Stomach smooth muscle (tissue), 2 donors: Measurements from ENCODE around the gene MXD3.
A peak's percentile ranks its signal among the peaks of the same experiment; 100 is the strongest.

Source experiments
- H3K27ac ChIP-seq: one replicate; pipeline ENCODE4 v1.7.0; 2013; ENCODE audit warnings: mild to moderate bottlenecking, low read length, inconsistent platforms
- H3K27me3 ChIP-seq, 2 donors: one replicate each; pipeline ENCODE4 v1.7.0; 2013; ENCODE audit warnings: low read length in 2 of 2; ENCODE audit not compliant: insufficient read depth in 2 of 2, control insufficient read depth in 1 of 2
- H3K36me3 ChIP-seq, 2 donors: one replicate each; pipeline ENCODE4 v1.7.0; 2013; ENCODE audit warnings: low read length in 2 of 2; ENCODE audit not compliant: control insufficient read depth in 2 of 2, insufficient read depth in 2 of 2
- H3K4me1 ChIP-seq: one replicate; pipeline ENCODE4 v1.7.0; 2013; ENCODE audit warnings: low read length; ENCODE audit not compliant: control insufficient read depth, insufficient read depth
- H3K4me3 ChIP-seq, 2 donors: one replicate each; pipeline ENCODE4 v1.7.0; 2013; ENCODE audit warnings: low read length in 2 of 2
- H3K9ac ChIP-seq, 2 donors: one replicate each; pipeline ENCODE4 v1.7.0; 2013; ENCODE audit warnings: low read length in 2 of 2, mild to moderate bottlenecking in 1 of 2
- H3K9me3 ChIP-seq, 2 donors: one replicate each; pipeline ENCODE4 v1.7.0; 2013; ENCODE audit warnings: low read length in 2 of 2; ENCODE audit not compliant: control insufficient read depth in 2 of 2
- donor health status: healthy.
- donor health status: Pancreatic carcinoma.

Gene MXD3

GRCh38 chr5:177302354-177303110 is 9.2 kb downstream of the MXD3 start:
- Histone ChIP-seq H3K27me3 (no peaks in the 10 kb centered on the region), H3K9me3 (no peaks in the 10 kb centered on the region), H3K4me1 (peaks cover 48% of the 10 kb centered on the region), H3K4me3 (peak overlapping the region; percentile 82 to 94), H3K36me3 (peaks cover 5 to 14% of the 10 kb centered on the region in 2 donors), H3K9ac (peak overlapping the region; percentile 51 to 71), H3K27ac (no peak overlapping the region)

GRCh38 chr5:177301503-177302165 is 10.1 kb downstream of the MXD3 start:
- Histone ChIP-seq H3K9me3 (no peaks in the 10 kb centered on the region), H3K27ac (no peak overlapping the region), H3K4me3 (peak overlapping the region in 1 of 2 donors; percentile 94), H3K36me3 (peaks cover under 1 to 15% of the 10 kb centered on the region in 2 donors), H3K27me3 (no peaks in the 10 kb centered on the region), H3K4me1 (peaks cover 49% of the 10 kb centered on the region), H3K9ac (no peak overlapping the region)

DNA sequence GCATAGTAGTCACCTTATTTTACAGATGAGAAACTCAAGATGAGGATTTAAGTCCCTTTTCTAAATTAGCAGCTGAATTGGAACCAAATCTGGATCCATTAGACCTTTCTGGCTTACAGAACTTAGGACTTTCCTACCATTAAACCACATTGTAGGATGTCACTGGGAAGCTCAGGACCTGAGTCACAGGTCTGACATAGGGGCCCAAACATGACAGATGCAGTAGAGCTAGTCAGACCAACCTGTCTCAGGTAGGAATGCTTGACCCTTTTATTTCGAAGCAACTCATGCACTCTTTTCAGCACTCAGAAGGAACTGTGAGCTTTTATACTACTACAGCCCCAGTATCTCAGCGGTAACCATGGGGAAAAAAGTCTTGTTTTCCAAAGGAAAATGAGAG is 10.7 kb downstream of the MXD3 start:
- peaks cover 51% of the 10 kb centered on the region for H3K4me1 ChIP-seq
- no peaks in the 10 kb centered on the region for H3K9me3 ChIP-seq
- peak overlapping the region in 1 of 2 donors; percentile 0 for H3K9ac ChIP-seq
- H3K4me3 ChIP-seq: no peak overlapping the region
- no peak overlapping the region for H3K27ac ChIP-seq
- H3K27me3 ChIP-seq: no peaks in the 10 kb centered on the region
- peaks cover under 1 to 11% of the 10 kb centered on the region in 2 donors for H3K36me3 ChIP-seq

DNA sequence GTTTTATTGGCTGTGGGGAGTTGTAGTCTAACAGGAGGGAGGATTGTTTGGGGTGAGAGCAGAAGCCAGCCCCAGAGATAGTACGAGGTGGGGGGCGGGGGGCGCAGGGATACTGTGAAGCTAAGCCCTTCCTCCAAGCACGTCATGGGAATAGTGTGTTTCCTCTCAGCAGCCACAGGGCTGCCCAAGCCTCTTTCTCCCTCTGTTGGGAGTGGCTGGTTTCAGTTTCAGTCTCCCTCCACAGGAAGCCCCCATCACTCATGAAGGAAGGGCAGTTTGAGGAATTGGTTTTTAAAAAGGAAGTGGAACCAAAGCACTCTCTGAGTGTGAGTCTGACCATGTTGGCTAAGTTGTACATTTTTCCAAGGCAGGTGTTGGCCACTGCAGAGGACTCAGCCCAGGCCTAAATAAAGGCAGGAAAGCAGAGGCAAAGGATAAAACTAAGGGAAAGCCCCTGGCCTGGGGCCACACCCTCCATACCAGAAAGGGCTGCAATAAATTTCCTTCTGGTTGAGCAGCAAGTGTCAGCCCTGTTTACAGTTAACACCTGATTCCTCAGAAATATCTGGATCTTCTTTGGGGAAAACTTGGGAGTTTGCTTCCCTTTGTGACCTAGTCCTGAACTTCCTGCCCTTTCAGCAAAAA is 11.3 kb downstream of the MXD3 start:
- no peaks in the 10 kb centered on the region for H3K27me3 ChIP-seq
- H3K36me3 ChIP-seq: peaks cover 5 to 12% of the 10 kb centered on the region in 2 donors
- H3K4me1 ChIP-seq: peaks cover 49% of the 10 kb centered on the region
- peak overlapping the region; percentile 0 to 55 for H3K9ac ChIP-seq
- no peaks in the 10 kb centered on the region for H3K9me3 ChIP-seq
- no peak overlapping the region for H3K4me3 ChIP-seq
- peak overlapping the region; percentile 53 for H3K27ac ChIP-seq

GRCh38 chr5:177299697-177300096 is 12.0 kb downstream of the MXD3 start:
- H3K36me3 ChIP-seq: peaks cover 12 to 17% of the 10 kb centered on the region in 2 donors
- no peaks in the 10 kb centered on the region for H3K27me3 ChIP-seq
- no peak overlapping the region for H3K4me3 ChIP-seq
- no peak overlapping the region for H3K27ac ChIP-seq
- peaks cover 43% of the 10 kb centered on the region for H3K4me1 ChIP-seq
- H3K9me3 ChIP-seq: no peaks in the 10 kb centered on the region
- H3K9ac ChIP-seq: no peak overlapping the region

DNA sequence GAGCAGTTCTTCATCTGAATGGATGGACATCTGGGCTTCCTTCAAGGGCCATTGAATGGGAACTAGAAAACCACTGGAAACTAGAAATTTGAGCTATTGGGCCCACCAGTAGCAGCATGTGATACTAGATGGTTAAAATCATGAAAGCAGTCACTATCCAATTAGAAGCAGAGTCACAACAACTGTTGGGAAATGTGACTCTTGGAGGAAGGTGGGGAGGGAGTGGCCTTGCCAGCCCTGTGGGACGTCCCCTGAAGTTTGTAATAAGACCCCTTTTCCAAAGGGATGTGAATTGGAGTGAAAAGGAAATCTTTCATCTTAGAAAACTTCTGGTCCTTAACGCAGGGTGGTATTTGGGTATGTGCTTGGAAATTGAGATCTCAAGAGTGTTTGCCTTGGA is 13.8 kb downstream of the MXD3 start:
- no peaks in the 10 kb centered on the region for H3K27me3 ChIP-seq
- H3K4me1 ChIP-seq: peaks cover 33% of the 10 kb centered on the region
- H3K9me3 ChIP-seq: no peaks in the 10 kb centered on the region
- no peak overlapping the region for H3K4me3 ChIP-seq
- peaks cover 25 to 31% of the 10 kb centered on the region in 2 donors for H3K36me3 ChIP-seq
- no peak overlapping the region for H3K27ac ChIP-seq
- H3K9ac ChIP-seq: no peak overlapping the region

DNA sequence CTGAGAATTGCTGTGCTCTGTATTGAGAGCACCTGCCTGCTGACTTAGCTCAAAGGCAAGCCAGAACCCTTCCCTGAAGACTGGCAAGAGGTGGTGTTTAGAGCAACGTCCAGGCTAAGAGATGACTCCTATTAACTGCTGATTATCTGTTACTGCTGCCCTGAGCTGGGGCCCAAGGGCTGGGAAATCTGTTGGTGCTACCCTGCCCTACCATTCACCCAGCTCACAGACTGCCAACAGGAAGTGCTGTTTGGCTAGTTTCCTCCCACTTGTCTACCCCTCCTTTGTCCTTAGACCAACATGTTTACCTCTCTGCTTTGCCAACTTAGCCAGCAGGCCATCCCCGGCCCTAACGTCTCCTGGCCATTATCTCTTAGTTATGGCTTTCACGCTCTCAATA is 15.1 kb downstream of the MXD3 start:
- Histone ChIP-seq H3K4me1 (peaks cover 20% of the 10 kb centered on the region), H3K27ac (no peak overlapping the region), H3K4me3 (no peak overlapping the region), H3K9me3 (no peaks in the 10 kb centered on the region), H3K27me3 (no peaks in the 10 kb centered on the region), H3K9ac (no peak overlapping the region), H3K36me3 (peaks cover 36 to 41% of the 10 kb centered on the region in 2 donors)

DNA sequence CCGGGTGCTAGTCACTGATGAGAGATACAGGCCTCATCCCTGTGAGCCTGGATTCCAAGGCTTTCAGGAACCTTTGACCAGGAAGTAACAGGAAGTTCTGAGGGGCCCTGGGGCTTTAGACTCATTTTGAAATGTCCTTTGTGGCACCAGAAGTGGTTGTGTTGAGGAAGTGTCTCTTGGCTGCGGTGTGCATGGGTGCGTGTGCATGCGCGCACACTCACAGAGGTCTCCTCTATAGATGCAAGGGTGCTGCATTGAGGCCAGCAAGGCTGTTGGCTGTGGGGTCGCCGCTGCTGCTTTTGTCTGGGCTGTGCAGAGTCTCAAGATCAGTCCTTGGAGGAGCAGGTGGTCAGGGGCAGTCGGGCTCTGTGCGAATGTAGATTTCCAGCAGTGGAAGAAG is 15.8 kb downstream of the MXD3 start:
- H3K4me1 ChIP-seq: peaks cover 13% of the 10 kb centered on the region
- no peaks in the 10 kb centered on the region for H3K9me3 ChIP-seq
- H3K27ac ChIP-seq: no peak overlapping the region
- H3K27me3 ChIP-seq: no peaks in the 10 kb centered on the region
- H3K36me3 ChIP-seq: peaks cover 39 to 42% of the 10 kb centered on the region in 2 donors
- no peak overlapping the region for H3K9ac ChIP-seq
- H3K4me3 ChIP-seq: no peak overlapping the region

DNA sequence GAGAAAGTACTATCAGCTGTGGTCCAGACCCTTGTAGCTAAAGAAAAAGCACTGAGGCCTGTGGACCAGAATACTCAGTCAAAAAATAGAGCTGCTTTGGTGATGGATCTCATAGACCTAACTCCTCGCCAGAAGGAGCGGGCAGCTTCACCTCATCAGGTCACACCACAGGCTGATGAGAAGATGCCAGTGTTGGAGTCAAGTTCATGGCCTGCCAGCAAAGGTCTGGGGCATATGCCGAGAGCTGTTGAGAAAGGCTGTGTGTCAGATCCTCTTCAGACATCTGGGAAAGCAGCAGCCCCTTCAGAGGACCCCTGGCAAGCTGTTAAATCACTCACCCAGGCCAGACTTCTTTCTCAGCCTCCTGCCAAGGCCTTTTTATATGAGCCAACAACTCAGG is 17.1 kb downstream of the MXD3 start:
- Histone ChIP-seq H3K4me3 (no peak overlapping the region), H3K27ac (no peak overlapping the region), H3K9ac (peak overlapping the region in 1 of 2 donors; percentile 36), H3K36me3 (peaks cover 40 to 44% of the 10 kb centered on the region in 2 donors), H3K27me3 (no peaks in the 10 kb centered on the region), H3K9me3 (no peaks in the 10 kb centered on the region), H3K4me1 (peaks cover 4% of the 10 kb centered on the region)

DNA sequence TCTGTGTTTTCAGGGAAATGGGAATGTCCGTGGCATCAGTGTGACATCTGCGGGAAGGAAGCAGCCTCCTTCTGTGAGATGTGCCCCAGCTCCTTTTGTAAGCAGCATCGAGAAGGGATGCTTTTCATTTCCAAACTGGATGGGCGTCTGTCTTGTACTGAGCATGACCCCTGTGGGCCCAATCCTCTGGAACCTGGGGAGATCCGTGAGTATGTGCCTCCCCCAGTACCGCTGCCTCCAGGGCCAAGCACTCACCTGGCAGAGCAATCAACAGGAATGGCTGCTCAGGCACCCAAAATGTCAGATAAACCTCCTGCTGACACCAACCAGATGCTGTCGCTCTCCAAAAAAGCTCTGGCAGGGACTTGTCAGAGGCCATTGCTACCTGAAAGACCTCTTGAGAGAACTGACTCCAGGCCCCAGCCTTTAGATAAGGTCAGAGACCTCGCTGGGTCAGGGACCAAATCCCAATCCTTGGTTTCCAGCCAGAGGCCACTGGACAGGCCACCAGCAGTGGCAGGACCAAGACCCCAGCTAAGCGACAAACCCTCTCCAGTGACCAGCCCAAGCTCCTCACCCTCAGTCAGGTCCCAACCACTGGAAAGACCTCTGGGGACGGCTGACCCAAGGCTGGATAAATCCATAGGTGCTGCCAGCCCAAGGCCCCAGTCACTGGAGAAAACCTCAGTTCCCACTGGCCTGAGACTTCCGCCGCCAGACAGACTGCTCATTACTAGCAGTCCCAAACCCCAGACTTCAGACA is 17.7 kb downstream of the MXD3 start:
- Histone ChIP-seq H3K27me3 (no peaks in the 10 kb centered on the region), H3K4me1 (peaks cover 4% of the 10 kb centered on the region), H3K9me3 (no peaks in the 10 kb centered on the region), H3K27ac (no peak overlapping the region), H3K4me3 (no peak overlapping the region), H3K36me3 (peaks cover 40 to 49% of the 10 kb centered on the region in 2 donors), H3K9ac (no peak overlapping the region)
